Fibroblast of peridontal ligament (primary cell): Measurements from ENCODE around the gene TRAPPC12.
"Not testable (repeated sequence)": the region's sequence is repeated elsewhere in the genome, so short reads cannot be mapped to it uniquely, and the experiment has no call there.

Experiments
- DNase-seq: peaks from one replicate; pipeline ENCODE4 v3.0.0-alpha.2; 2010; ENCODE audit errors: extremely low read depth

Gene TRAPPC12

GRCh38 chr2:3505771-3506170, 126.3 kb downstream of the TRAPPC12 start:
- DNase-seq, result no peak

DNA sequence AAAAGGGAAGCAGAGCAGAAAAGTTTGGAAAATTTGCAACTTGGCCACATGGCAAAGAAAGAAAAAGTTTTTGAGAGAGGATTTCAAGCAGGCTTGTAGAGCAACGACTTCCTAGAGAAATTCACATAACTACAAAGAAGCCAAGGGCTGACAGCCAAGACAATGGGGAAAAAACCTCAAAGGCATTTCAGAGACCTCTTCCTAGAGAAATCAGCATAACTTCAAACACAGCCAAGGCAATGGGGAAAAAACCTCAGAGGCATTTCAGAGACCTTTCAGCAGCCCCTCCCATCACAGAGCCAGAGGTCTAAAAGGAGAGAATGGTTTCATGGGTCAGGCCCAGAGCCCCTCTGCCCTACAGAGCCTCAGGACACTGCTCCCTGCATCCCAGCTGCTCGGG, 132.6 kb downstream of the TRAPPC12 start:
- peak; percentile 30 for DNase-seq

GRCh38 chr2:3513026-3513810, 133.7 kb downstream of the TRAPPC12 start:
- no peak for DNase-seq

- not testable (repeated sequence) for DNase-seq
Observed at GRCh38 chr2:3515438-3515837, 135.9 kb downstream of the TRAPPC12 start.

DNA sequence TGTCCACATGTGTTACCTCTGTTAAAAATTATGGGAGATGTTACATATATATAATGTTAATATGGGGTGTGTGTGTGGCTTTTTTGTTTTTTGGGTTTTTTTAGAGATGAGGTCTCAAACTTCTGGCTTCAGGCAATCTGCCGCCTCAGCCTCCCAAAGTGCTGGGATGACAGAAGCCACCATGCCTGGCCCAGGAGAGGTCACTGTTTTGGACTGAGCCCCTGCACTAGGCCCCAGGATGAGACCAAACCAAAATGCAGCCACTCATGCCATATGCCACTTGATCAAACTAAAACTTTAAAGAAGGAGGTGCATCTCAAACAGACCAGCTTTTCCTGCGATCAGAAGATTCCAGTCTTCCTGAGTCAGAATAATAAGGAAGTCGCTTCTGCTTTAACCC, 137.3 kb downstream of the TRAPPC12 start:
- DNase-seq, result no peak

DNA sequence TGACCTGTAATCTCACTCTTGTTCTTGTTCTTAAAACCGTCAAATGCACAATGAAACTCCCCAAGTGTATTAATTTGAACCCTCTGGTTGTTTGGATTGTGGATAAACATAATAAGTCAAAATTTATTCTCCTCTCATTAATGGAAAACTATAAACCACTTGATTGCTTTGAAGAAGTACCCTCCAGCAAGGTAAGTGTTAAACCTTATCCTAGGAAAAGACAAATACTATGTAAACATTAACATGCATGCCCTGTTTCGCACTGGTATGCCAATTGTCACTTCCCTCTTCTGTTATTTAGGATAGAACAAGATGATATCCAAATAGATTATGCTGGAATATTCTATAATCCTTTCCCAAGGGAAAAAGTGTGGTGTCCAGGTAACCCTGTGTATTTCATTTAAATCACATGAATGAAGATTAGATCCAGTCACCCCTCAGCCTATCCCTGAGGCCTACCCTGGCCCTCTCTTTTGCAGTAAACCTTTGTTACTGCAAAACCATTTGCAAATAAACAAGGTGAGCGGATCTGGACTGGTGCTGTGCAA, 138.5 kb downstream of the TRAPPC12 start:
- DNase-seq, result no peak

- DNase-seq, result peak; percentile 96
Observed at GRCh38 chr2:3518496-3519254, 139.2 kb downstream of the TRAPPC12 start.

DNA sequence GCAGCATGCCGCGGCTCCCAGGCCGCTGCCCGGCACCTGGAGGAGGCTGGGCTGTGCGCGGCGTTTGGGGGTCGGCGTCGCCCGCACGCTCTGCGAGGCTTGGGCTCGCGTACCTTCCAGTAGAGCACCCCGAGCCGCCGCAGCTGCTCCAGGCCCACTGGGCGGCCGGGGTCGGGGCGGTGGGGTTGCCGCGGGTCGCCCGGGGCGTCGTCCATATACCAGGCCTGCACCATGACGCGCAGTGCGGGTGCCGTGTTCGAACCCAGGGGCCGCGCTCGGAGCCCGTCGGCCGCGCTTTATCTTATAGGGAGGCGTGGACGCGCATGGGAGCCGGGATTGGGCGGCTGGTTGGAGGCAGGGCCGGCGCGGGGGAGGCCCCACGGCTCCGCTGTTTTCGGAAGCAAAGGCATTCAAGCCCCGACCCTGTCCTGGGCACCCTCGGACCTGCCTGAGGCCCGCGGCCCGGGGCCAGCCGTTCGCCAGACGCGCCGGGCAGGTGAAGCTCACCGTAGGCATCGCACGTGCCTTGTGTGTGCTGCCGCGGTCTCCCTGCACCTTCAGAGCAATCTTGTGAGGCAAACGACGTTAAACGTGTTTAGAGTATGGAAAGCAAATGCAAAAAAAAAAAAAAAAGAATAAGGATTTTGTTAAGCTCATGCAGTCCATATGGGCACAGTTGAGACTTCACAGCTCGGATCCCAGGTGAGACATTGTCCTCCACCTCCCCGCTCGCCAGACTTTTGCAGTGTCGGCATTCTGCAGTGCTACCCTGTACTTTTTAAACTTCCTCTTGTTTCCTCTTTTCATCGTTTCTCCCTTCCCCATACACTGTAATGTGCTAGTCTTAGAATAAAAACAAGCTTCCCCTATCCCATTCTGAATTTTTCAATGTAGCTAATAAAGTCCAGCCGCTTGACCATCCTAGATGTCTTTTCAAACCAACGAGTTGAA, 140.0 kb downstream of the TRAPPC12 start, which contains the start of gene ADI1:
Gene ADI1 (minus strand): TSS at position 277 of the 951 bp plus-strand sequence. CDS start 44 bp downstream, at position 233.
- peak; percentile 62 for DNase-seq

DNA sequence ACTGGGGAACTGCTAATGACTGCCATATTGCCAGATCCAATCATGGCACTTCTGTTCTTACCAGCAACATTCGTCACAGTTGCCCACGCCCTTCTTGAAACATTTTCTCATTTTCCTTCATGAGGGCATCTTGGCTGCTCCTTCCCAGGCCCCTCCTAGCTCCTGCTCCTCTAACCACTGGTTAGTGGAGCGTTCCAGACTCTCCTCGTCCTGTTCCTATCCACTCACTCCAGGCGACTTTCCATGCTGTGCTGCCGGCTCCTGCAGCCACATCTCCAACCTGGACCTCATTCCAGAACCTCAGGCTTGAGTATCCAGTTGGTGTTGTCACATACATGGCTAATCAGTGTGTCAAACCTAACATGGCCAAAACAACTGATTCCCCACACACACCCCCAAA, 141.1 kb downstream of the TRAPPC12 start:
- DNase-seq, result no peak

DNA sequence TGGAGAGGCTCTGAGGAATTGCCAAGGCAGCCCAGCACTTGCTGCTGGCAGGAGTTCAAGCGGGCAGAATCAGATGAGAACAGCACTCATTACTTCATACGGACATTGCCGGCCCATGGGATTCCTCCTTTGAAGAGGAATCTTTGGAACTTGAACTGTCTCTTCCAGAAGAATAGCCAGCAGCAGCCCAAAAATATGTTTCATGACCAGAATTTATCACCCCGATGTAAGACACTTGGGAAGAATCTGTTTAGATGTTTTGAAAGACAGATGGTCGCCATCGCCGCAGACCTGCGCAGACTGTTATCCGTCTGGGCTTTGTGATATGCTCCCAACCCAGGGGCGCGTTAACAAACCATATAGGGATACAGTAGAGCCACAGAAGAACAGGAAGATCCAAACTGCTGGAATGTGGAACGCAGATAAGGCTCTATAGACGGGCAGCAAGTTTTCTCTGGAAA, 143.5 kb downstream of the TRAPPC12 start:
- DNase-seq, result no peak

GRCh38 chr2:3523551-3524041, 144.1 kb downstream of the TRAPPC12 start:
- peak; percentile 29 for DNase-seq

GRCh38 chr2:3526871-3527270, 147.4 kb downstream of the TRAPPC12 start:
- DNase-seq, result no peak

DNA sequence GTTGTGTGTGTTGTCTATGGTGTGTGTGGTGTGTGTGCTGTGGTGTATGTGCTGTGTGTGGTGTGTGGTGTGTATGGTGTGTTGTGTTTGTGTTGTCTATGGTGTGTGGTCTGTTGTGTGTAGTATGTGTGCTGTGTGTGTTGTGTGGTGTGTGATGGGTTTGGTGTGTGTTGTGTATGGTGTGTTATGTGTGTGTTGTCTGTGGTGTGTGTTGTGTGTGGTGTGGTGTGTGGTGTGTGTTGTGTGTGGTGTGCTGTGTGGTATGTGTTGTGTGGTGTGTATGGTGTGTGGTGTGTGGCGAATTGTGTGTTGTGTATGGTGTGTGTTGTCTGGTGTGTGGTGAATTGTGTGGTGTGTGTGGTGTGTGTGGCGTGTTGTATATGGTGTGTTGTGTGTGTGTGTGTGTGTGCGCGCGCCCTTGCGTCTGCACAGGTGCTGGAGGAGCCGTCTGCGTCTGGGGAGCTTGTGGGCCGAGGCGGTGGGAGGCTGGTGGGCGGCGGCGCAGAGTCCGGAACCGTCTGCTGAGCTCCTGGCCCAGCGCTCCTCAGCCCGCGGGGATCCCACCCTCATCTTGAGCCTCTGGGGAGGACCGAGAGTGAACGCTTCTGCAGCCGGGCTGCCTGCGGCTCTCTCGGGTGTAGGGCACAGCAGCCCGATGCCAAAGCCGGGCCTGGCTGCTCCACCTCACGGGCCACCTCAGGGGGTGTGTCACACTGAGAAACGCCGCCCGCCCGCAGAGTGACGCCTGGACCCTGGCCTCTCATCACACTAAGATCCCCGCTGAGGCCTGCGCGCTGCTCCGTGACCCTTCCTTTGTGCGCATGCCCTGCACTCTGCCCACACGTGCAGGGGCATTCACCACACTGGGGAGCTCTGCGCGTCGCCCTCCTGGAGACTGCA, 148.6 kb downstream of the TRAPPC12 start:
- DNase-seq, result no peak
